Activated CD4-positive, alpha-beta T cell treated with anti-CD3 and anti-CD28 coated beads, Interleukin-2, amount 50 U/mL, for 4 hours (primary cell): ENCODE results near the gene KIAA1217.
"Not testable (repeated sequence)": the region's sequence is repeated elsewhere in the genome, so short reads cannot be mapped to it uniquely, and the experiment has no call there.

Experiments
- DNase-seq, 2 experiments: peaks; one replicate each; pipeline ENCODE4 v3.0.0-alpha.2; 2020

The KIAA1217 gene

DNA sequence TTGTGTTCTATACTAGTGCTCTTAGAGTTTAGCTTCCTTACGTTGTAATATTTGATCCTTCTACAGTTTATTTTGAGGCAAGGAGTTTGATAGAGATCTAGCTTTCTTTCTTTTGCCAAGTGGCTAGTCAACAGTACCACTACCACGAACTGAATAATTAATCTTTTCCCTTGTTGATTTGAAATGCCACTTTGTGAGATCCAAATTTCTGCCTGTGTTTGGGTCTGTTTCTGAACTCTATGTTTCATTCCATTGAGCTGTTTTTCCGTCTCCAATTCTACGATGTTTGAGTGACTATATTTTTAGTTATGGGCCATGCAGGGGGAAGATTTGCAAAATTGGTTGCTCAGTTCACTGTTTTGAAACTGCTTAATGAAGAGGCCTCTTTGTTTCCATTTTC, 134.7 kb downstream of the KIAA1217 start:
- no peak for DNase-seq

DNA sequence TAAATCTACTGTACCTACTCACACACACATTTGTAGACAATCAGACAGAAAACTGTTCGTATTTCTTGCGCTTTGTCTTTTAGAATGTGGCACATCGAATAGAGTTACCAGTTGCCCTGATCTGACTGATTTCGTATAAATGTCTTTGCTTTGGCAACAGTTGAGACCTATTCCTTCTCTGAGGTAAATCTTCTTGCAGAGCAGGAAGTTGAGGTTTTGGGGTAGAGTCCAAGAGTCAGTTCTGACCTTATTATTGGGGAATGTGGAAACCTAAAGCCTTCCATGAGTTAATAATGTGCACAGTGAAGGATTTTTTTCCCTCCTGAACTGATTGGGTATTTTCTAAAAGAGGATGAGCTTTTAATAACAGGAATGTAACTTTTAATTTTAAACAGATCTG, 135.3 kb downstream of the KIAA1217 start:
- DNase-seq, result no peak

GRCh38 chr10:24344695-24345463, 135.9 kb downstream of the KIAA1217 start:
- no peak for DNase-seq

- no peak for DNase-seq
These were observed 138.1 kb downstream of the KIAA1217 start for GRCh38 chr10:24346877-24347519.

GRCh38 chr10:24349379-24350001, 140.6 kb downstream of the KIAA1217 start:
- DNase-seq, result no peak

GRCh38 chr10:24350070-24350921, 141.4 kb downstream of the KIAA1217 start:
- DNase-seq, result no peak

DNA sequence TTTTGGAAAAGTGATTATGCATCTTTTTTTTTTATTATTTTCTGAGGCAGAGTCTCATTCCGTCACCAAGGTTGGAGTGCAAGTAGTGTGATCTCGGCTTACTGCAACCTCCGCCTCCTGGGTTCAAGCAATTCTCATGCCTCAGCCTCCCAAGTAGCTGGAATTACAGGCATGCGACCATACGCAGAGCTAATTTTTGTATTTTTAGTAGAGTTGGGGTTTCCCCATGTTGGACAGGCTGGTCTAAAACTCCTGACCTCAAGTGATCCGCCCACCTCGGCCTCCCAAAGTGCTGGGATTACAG, 141.9 kb downstream of the KIAA1217 start:
- not testable (repeated sequence) for DNase-seq

DNA sequence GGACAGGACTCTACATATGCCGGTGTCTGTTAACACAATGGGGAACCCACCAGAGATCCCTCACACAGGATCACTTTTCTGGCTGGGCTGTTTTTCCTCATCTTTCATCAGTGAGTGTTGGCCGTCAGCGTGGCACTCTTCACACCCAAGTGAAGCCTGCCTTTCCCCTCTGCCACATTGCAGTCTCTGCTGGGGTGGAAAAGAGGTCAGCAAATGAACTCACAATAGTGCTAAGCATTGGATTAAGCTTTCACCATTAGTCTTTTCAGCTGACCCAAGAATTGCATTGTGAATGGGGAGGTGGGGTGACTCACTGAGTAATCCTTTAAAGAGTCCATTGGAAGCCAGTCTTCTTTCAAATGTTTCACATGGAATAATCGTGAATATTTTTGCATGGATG, 143.0 kb downstream of the KIAA1217 start:
- DNase-seq, result no peak

- no peak for DNase-seq
These were observed 143.5 kb downstream of the KIAA1217 start for GRCh38 chr10:24352399-24352798.

DNA sequence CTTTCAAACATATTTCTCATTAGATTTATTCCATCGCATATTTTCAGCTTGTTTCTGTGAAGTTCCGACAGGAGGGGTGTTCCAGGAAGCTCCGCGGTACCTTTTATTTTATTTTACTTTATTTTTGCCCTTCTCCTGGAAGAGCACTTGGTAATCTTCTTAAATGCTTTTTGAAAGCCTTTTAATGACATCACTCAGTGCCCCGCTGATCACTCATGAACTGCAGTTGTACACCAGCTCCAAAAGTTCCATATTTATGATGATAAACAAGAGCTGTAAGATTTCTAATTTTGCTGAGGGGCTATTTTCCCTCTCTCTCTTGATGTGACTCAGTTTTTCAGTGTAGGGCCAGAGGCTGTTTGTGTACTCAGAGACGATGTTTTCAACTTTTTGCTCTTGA, 144.4 kb downstream of the KIAA1217 start:
- no peak for DNase-seq

GRCh38 chr10:24355056-24355688, 146.2 kb downstream of the KIAA1217 start:
- DNase-seq, result no peak

- DNase-seq, result no peak
These were observed 148.5 kb downstream of the KIAA1217 start for GRCh38 chr10:24357344-24358004.

GRCh38 chr10:24358022-24358421, 149.1 kb downstream of the KIAA1217 start:
- no peak for DNase-seq

GRCh38 chr10:24360282-24361127, 151.6 kb downstream of the KIAA1217 start:
- DNase-seq, result no peak

GRCh38 chr10:24363070-24363469, 154.1 kb downstream of the KIAA1217 start:
- DNase-seq, result no peak

GRCh38 chr10:24367688-24368087, 158.8 kb downstream of the KIAA1217 start:
- no peak for DNase-seq

DNA sequence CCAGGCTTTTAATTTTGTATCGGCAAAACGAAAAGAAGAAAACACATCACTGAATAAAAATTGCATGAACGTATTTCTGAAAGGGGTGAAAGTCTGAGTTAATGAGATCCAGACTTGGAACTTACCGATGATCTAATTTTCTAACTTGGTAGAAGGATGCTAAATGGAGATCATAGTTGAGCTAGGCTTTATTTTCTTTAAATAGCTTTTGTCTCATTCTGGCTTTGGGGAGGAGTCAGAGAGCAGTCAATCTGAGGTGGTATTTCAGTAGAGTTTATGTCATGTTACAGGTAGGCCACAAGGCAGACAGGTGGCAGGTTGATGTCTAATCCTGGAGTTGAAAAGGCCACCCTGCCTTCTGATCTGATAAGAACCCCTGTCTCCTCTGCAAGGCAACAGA, 161.9 kb downstream of the KIAA1217 start:
- no peak for DNase-seq

GRCh38 chr10:24371396-24371795, 162.5 kb downstream of the KIAA1217 start:
- DNase-seq, result no peak

DNA sequence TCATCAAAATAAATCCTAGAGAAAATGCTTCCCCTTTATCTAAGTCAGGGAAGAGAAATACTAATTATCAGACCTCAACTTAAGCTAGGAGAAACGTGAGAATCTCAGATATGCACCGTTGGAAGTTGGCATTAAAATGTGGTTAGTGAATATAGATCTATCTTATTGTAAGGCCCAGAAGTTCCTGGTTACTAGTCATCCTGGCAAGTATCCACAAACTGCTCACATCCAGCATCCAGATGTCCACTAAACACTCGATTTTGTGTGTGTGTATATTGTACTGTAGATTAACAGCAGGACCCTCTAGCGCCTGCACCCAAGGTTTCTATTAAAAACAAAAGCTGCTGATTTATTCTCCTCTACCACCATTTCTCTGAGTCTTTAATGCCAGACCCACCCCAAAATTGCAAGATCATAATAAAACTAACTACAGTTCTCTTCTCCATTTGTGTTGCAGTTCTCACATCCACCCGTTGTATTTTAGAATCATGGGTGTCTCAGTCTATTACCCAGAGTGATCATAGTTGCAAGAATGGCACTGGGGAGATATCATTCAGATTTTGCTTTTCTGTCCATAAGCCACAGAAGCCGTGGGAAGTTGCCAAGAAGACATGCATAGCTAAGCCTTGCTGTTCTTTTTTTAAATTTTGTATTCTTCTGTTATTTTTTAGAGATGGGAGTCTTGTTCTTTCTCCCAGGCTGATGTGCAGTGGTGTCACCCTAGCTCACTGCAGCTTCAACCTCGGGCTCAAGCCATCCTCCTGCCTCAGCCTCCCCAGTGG, 165.4 kb downstream of the KIAA1217 start:
- DNase-seq, result no peak

GRCh38 chr10:24375510-24375909, 166.6 kb downstream of the KIAA1217 start:
- DNase-seq, result no peak

DNA sequence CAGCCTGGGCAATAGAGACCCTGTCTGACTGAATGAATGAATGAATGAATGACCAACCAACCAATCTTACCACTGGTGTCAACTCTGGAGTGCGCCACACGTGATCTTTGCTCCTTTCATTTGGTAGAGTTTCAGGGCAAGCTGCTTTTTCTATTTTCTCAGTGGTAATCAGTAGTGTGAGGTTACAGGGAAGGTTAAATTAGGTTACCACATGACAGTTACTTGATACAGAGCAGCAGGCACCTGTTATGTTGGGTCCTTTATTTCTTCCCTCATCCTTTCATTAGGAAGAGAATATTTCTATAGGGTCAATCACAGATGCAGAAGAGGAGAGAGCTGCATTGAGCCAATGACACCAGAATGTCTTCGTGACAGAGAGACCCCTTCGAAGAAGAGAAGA, 167.8 kb downstream of the KIAA1217 start:
- DNase-seq, result no peak
